Left renal cortex interstitium (tissue), 4 donors: ENCODE results near the gene AFAP1. TPM values are rescaled to one million over a fixed set of nuclear protein-coding genes. Genes with fewer than 3 reads are reported as not detected.
"Not testable (repeated sequence)": the region's sequence is repeated elsewhere in the genome, so short reads cannot be mapped to it uniquely, and the experiment has no call there.

Source experiments
- DNase-seq, 4 donors: peaks; one replicate each; pipeline ENCODE4 v3.0.0-alpha.2; 2013; ENCODE audit warnings: low read depth in 4 of 4, low spot score in 2 of 4, missing footprints in 1 of 4
- polyA plus RNA-seq, 4 donors: library from polyadenylated mRNA; unstranded; fragments of 120-200 nt; gene quantifications; one replicate each; pipeline ENCODE4 v1.2.1, GENCODE V29; 2013; ENCODE audit not compliant: insufficient read length in 4 of 4

Gene AFAP1
- polyA plus RNA-seq, 4 donors = 19.5 to 26.5 (median 24.7) TPM

- DNase-seq = no peak
These were observed 10.8 kb upstream of the AFAP1 start for GRCh38 chr4:7950301-7951092.

- no peak for DNase-seq
These were observed 10.1 kb upstream of the AFAP1 start for GRCh38 chr4:7949759-7950158.

DNA sequence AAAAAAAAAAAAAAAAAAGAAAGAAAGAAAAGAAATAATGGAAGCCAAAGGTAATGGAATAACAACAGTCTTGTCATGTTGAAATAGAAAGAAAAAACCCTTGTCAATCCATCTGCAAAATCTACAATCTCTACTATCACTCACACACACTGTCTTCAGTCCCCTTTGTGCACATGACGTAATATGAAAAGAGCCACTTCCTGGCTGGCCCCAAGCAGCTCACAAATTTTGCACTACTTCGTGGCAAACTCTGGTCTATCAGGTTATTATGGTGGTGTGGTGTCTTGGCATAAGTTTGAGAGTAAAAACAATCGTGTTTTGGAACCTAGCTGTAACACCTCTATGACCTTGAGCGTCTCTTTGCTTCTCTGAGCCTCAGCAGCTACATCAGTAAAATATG, 8.3 kb upstream of the AFAP1 start:
- no peak for DNase-seq

GRCh38 chr4:7945709-7946380, 6.2 kb upstream of the AFAP1 start:
- DNase-seq = no peak

- no peak for DNase-seq
These were observed 5.0 kb upstream of the AFAP1 start for GRCh38 chr4:7944599-7945220.

DNA sequence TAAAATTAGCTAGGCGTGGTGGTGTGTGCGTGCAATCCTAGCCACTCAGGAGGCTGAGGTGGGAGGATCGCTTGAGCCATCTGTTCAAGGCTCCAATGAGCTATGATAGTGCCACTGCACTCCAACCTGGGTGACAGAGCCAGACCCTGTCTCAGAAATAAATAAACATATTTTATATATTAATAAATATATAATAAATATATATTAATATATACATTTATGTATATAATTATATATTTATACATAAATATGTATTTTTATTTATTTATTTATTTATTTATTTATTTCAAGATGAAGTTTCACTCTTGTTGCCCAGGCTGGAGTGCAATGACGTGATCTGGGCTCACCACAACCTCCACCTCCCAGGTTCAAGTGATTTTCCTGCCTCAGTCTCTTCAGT, 4.0 kb upstream of the AFAP1 start:
- DNase-seq = not testable (repeated sequence)

DNA sequence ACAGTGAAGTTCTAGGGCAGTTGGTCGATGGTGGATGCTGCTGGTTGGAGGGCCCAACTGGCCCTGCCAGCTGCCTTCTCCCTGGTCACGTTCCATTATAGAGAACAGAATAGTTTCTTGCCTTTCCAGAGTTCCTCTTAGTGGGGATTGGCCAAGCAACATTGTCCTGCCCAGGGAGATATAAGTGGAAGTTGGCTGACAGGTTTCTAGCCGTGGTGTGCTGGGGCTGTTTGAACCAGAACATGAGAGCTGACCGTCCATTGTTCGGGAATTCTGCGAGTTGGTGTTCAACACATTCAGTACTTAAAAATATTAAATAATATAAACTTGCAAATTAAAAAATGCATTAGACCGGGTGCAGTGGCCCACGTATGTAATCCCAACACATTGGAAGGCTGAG, 3.5 kb upstream of the AFAP1 start:
- no peak for DNase-seq

- DNase-seq = no peak
These were observed 2.4 kb upstream of the AFAP1 start for GRCh38 chr4:7941965-7942496.

DNA sequence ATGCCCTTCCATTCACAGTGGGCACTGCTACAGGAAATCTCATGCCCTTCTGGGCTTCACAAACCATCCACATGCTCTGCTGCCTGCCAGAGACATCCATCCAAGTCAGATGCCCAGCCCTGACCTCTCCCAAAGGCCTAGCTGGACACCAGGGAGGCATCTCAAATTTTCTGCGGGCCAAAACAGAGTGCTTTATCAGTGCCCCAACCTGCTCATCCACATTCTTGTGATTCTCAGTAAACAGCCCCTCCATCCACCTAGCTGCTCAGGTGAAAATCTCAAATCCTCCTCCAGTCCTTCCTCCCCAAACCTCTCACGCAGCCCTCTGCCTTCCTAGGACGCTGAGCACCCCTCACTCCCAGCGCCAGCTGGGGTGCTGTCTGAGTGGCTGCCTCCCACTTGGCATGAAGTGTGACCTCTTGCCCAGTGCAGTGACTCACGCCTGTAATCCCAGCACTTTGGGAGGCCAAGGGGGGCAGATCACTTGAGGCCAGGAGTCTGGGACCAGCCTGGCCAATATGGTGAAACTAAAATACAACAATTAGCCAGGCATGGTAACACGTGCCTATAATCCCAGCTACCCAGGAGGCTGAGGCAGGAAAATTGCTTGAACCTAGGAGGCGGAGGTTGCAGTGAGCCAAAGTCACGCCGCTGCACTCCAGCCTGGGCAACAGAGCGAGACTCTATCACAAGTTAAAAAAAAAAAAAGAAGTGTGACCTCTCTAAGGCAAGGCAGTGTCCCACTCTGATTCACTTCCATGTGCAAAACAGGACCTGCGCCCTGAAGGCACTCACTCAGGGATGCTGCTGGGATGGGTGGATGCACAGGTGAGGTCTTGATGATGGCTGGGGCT, 1.7 kb upstream of the AFAP1 start:
- DNase-seq = no peak

- no peak for DNase-seq
These were observed 868 bp downstream of the AFAP1 start for GRCh38 chr4:7938609-7939376.

DNA sequence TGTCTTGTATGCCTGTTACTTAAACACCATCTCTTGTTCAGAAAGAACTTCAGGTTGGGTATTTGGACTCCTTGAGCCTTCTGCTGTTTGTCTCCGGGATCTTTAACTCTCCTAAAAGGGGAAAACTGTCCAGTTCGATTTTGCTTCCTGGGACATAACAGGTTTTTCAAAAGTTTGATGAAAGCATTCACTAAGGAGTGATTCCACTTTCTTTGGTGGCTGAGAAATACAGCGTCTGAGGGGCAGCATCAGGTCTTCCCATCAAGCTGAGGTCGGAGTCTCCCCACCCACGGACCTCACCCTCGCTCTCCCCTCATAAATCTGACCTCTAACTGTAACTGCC, 1.4 kb downstream of the AFAP1 start:
- DNase-seq = no peak

DNA sequence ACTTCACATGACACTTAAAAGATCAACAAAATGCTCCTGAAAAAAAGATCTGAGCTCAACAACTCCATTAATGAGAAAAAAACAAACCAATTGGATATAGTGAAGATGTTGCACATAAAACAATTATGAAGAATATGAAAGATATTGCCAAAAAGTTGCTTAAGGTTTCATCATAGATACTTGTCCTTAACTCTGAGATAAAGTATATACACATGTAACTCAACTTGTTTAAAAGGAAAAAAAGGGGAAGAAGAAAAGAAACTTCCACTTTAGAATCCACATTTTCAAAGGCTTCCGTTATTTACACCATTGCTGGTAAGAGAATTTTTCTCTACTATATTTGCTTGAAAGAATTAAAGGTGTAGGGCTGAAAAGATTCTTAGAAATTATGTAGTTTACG, 2.7 kb downstream of the AFAP1 start:
- DNase-seq = no peak

- no peak for DNase-seq
These were observed 5.8 kb downstream of the AFAP1 start for GRCh38 chr4:7933651-7934510.

- DNase-seq = no peak
These were observed 7.4 kb downstream of the AFAP1 start for GRCh38 chr4:7932287-7932686.

- no peak for DNase-seq
These were observed 10.3 kb downstream of the AFAP1 start for GRCh38 chr4:7929118-7929951.

DNA sequence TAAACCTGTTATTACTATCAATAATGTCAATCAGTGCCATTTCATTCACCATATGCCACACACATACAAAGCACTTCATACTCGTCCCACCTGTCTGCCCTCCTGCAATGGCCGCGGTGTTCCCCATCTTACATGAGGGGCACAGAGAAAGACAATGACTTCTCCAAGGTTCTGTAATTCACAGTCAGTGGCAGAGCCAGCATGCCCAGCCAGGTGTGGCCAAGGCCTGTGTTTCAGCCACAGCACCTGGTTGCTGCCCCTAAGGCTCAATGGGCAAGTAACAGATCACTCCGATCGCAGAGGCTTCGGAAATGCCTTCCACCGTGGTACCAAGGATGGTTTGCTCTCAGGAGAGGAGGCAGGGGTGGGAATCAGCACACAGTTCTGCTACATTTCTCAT, 10.9 kb downstream of the AFAP1 start:
- no peak for DNase-seq

DNA sequence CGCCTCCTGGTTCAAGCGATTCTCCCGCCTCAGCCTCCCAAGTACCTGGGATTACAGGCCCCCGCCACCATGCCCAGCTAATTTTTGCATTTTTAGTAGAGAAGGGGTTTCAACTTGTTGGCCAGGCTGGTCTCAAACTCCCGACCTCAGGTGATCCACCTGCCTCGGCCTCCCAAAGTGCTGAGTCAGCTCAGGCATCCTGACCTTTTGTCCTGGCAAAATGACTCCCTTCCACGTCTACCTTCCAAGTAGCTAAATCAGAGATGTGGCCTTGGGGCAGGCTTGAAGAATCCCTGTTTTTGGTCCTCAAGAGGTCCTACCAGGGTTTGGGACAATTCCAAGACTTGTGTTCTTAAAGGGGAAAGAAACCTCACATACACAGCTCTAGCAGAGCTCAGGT, 12.8 kb downstream of the AFAP1 start:
- DNase-seq = no peak

DNA sequence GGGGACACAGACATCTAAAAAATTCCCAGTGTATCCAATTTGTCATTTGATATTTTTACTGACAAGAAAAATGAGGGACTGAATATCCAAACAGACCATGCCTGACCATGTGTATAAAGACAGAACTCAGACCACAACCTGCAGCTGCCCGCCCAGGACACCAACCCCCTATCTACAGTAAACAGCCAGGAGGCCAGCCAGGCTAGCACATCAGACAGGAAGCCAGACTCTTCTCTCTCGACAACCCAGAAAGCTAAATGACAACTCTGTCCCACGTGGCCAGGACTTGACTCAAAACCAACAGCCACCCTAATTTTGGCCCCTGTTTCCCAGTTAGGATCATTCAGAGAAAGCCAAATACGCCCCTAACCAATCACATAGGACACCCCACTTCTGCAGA, 15.1 kb downstream of the AFAP1 start:
- DNase-seq = no peak
